ENCODE results near the gene PSME3IP1.

The PSME3IP1 gene

DNA sequence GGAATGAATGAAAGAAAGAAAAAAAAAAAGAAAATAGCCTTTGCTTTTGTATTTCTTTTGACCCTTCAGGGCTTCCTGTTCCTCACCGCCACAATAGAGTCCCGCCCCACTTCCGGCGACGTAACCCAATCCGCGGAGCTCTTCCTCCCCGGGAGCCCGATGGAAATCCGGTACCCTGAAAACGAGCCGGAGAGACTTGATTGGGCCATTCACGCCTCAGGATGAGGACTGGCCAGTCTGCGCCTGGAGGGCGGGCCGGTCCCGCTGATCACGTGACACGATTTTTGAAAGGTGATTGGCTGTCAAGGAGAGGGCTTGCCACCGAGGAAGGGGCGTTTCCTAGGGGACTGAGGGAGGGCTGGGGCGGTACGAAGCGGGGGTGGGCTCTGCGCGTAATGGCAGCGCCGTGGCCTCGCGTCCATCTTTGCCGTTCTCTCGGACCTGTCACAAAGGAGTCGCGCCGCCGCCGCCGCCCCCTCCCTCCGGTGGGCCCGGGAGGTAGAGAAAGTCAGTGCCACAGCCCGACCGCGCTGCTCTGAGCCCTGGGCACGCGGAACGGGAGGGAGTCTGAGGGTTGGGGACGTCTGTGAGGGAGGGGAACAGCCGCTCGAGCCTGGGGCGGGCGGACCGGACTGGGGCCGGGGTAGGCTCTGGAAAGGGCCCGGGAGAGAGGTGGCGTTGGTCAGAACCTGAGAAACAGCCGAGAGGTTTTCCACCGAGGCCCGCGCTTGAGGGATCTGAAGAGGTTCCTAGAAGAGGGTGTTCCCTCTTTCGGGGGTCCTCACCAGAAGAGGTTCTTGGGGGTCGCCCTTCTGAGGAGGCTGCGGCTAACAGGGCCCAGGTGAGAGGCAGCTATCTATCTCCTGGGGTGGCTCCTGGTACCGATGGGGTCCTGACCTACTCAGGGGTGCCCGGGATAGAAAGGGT, at the start of gene PSME3IP1, which contains the start of gene RSPRY1 (continued):
- TF ChIP-seq, protein P1, sequence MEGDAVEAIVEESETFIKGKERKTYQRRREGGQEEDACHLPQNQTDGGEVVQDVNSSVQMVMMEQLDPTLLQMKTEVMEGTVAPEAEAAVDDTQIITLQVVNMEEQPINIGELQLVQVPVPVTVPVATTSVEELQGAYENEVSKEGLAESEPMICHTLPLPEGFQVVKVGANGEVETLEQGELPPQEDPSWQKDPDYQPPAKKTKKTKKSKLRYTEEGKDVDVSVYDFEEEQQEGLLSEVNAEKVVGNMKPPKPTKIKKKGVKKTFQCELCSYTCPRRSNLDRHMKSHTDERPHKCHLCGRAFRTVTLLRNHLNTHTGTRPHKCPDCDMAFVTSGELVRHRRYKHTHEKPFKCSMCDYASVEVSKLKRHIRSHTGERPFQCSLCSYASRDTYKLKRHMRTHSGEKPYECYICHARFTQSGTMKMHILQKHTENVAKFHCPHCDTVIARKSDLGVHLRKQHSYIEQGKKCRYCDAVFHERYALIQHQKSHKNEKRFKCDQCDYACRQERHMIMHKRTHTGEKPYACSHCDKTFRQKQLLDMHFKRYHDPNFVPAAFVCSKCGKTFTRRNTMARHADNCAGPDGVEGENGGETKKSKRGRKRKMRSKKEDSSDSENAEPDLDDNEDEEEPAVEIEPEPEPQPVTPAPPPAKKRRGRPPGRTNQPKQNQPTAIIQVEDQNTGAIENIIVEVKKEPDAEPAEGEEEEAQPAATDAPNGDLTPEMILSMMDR (tag by site-specific recombination; IDR thresholded peaks at IDR 0.05) = no peak
- TF ChIP-seq ZNF16 (tag by site-specific recombination; IDR thresholded peaks at IDR 0.05; ENCODE audit: low read depth) = no peak
- TF ChIP-seq, protein P2, sequence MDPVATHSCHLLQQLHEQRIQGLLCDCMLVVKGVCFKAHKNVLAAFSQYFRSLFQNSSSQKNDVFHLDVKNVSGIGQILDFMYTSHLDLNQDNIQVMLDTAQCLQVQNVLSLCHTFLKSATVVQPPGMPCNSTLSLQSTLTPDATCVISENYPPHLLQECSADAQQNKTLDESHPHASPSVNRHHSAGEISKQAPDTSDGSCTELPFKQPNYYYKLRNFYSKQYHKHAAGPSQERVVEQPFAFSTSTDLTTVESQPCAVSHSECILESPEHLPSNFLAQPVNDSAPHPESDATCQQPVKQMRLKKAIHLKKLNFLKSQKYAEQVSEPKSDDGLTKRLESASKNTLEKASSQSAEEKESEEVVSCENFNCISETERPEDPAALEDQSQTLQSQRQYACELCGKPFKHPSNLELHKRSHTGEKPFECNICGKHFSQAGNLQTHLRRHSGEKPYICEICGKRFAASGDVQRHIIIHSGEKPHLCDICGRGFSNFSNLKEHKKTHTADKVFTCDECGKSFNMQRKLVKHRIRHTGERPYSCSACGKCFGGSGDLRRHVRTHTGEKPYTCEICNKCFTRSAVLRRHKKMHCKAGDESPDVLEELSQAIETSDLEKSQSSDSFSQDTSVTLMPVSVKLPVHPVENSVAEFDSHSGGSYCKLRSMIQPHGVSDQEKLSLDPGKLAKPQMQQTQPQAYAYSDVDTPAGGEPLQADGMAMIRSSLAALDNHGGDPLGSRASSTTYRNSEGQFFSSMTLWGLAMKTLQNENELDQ (tag by site-specific recombination; IDR thresholded peaks at IDR 0.05; ENCODE audit: low read depth) = no peak
- TF ChIP-seq ZEB2 (tag by site-specific recombination; IDR thresholded peaks at IDR 0.05) = peak; percentile 47
- peak; percentile 61; the same call in 1 of the 2 replicates for TF ChIP-seq YY1 (tag by site-specific recombination; IDR thresholded peaks at IDR 0.05)
- TF ChIP-seq SETDB1 (IDR thresholded peaks at IDR 0.05; ENCODE audit: insufficient read length, low read length) = no peak
- TF ChIP-seq ZBTB20 (tag by site-specific recombination; IDR thresholded peaks at IDR 0.05) = peak; percentile 95
- no peak for TF ChIP-seq ZSCAN30 (tag by site-specific recombination; IDR thresholded peaks at IDR 0.05)
- TF ChIP-seq GLIS2 (tag by site-specific recombination; IDR thresholded peaks at IDR 0.05) = no peak; the same call in 1 of the 2 replicates
- no peak for TF ChIP-seq ZNF707 (tag by site-specific recombination; IDR thresholded peaks at IDR 0.05)
- TF ChIP-seq, protein P3, sequence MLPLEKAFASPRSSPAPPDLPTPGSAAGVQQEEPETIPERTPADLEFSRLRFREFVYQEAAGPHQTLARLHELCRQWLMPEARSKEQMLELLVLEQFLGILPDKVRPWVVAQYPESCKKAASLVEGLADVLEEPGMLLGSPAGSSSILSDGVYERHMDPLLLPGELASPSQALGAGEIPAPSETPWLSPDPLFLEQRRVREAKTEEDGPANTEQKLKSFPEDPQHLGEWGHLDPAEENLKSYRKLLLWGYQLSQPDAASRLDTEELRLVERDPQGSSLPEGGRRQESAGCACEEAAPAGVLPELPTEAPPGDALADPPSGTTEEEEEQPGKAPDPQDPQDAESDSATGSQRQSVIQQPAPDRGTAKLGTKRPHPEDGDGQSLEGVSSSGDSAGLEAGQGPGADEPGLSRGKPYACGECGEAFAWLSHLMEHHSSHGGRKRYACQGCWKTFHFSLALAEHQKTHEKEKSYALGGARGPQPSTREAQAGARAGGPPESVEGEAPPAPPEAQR (tag by site-specific recombination; IDR thresholded peaks at IDR 0.05) = no peak
- TF ChIP-seq, protein P4, sequence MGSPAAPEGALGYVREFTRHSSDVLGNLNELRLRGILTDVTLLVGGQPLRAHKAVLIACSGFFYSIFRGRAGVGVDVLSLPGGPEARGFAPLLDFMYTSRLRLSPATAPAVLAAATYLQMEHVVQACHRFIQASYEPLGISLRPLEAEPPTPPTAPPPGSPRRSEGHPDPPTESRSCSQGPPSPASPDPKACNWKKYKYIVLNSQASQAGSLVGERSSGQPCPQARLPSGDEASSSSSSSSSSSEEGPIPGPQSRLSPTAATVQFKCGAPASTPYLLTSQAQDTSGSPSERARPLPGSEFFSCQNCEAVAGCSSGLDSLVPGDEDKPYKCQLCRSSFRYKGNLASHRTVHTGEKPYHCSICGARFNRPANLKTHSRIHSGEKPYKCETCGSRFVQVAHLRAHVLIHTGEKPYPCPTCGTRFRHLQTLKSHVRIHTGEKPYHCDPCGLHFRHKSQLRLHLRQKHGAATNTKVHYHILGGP (tag by site-specific recombination; IDR thresholded peaks at IDR 0.05) = no peak
- no peak for TF ChIP-seq ZNF133 (tag by site-specific recombination; IDR thresholded peaks at IDR 0.05)
- TF ChIP-seq ZSCAN23 (tag by site-specific recombination; IDR thresholded peaks at IDR 0.05) = no peak
- TF ChIP-seq, protein P5, sequence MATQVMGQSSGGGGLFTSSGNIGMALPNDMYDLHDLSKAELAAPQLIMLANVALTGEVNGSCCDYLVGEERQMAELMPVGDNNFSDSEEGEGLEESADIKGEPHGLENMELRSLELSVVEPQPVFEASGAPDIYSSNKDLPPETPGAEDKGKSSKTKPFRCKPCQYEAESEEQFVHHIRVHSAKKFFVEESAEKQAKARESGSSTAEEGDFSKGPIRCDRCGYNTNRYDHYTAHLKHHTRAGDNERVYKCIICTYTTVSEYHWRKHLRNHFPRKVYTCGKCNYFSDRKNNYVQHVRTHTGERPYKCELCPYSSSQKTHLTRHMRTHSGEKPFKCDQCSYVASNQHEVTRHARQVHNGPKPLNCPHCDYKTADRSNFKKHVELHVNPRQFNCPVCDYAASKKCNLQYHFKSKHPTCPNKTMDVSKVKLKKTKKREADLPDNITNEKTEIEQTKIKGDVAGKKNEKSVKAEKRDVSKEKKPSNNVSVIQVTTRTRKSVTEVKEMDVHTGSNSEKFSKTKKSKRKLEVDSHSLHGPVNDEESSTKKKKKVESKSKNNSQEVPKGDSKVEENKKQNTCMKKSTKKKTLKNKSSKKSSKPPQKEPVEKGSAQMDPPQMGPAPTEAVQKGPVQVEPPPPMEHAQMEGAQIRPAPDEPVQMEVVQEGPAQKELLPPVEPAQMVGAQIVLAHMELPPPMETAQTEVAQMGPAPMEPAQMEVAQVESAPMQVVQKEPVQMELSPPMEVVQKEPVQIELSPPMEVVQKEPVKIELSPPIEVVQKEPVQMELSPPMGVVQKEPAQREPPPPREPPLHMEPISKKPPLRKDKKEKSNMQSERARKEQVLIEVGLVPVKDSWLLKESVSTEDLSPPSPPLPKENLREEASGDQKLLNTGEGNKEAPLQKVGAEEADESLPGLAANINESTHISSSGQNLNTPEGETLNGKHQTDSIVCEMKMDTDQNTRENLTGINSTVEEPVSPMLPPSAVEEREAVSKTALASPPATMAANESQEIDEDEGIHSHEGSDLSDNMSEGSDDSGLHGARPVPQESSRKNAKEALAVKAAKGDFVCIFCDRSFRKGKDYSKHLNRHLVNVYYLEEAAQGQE (tag by site-specific recombination; IDR thresholded peaks at IDR 0.05) = no peak
- no peak for TF ChIP-seq TCF7L2 (IDR thresholded peaks at IDR 0.05; ENCODE audit: borderline replicate concordance, low read depth, low read length)
- TF ChIP-seq GLI4 (tag by site-specific recombination; IDR thresholded peaks at IDR 0.05) = no peak
- peak; percentile 83; the same call in 1 of the 2 replicates for TF ChIP-seq ZBTB7A (tag by site-specific recombination; IDR thresholded peaks at IDR 0.05; ENCODE audit: low read depth)
- TF ChIP-seq, protein P6, sequence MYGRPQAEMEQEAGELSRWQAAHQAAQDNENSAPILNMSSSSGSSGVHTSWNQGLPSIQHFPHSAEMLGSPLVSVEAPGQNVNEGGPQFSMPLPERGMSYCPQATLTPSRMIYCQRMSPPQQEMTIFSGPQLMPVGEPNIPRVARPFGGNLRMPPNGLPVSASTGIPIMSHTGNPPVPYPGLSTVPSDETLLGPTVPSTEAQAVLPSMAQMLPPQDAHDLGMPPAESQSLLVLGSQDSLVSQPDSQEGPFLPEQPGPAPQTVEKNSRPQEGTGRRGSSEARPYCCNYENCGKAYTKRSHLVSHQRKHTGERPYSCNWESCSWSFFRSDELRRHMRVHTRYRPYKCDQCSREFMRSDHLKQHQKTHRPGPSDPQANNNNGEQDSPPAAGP (tag by site-specific recombination; IDR thresholded peaks at IDR 0.05) = no peak
- no peak for TF ChIP-seq ZNF350 (tag by site-specific recombination; IDR thresholded peaks at IDR 0.05)
- TF ChIP-seq, protein P7, sequence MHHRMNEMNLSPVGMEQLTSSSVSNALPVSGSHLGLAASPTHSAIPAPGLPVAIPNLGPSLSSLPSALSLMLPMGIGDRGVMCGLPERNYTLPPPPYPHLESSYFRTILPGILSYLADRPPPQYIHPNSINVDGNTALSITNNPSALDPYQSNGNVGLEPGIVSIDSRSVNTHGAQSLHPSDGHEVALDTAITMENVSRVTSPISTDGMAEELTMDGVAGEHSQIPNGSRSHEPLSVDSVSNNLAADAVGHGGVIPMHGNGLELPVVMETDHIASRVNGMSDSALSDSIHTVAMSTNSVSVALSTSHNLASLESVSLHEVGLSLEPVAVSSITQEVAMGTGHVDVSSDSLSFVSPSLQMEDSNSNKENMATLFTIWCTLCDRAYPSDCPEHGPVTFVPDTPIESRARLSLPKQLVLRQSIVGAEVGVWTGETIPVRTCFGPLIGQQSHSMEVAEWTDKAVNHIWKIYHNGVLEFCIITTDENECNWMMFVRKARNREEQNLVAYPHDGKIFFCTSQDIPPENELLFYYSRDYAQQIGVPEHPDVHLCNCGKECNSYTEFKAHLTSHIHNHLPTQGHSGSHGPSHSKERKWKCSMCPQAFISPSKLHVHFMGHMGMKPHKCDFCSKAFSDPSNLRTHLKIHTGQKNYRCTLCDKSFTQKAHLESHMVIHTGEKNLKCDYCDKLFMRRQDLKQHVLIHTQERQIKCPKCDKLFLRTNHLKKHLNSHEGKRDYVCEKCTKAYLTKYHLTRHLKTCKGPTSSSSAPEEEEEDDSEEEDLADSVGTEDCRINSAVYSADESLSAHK (tag by site-specific recombination; IDR thresholded peaks at IDR 0.05) = no peak; the same call in 1 of the 2 replicates
- TF ChIP-seq ZNF747 (tag by site-specific recombination; IDR thresholded peaks at IDR 0.05) = no peak
- no peak for TF ChIP-seq ZNF404 (tag by site-specific recombination; IDR thresholded peaks at IDR 0.05)

Measured in HEK293 (cell line).